GM12874 (cell line): Measurements from ENCODE around the gene SPOCK1.

Source experiments
- CTCF ChIP-seq: IDR thresholded peaks from 2 replicates; pipeline ENCODE4 v1.5.1; 2011; ENCODE audit warnings: low read depth, mild to moderate bottlenecking, control low read depth, low read length, moderate library complexity; ENCODE audit not compliant: insufficient read depth

SPOCK1 gene

GRCh38 chr5:137195483-137195882, 303.6 kb downstream of the SPOCK1 start:
- TF ChIP-seq CTCF, result no peak

GRCh38 chr5:137194300-137194699, 304.8 kb downstream of the SPOCK1 start:
- TF ChIP-seq CTCF, result no peak

DNA sequence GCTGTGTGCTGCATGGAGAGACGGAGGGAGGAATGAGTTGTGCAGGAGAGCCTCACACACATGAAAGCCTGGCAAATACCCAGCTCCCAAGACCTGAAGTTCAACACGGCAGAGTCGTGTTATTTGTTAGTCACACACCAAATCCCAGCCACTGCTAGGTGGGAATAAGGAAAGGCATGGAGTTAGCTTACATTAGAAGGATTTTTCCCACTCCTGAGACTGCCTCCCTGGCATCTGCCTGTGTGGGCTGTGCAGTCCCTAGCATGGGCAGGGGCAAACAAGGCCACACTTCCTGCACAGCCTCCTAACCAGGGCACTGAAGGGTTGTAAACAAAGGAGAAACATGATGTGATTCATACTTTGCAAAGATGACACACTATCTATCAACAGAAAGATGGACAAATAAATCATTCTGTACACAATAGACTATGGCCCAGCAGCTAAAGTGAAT, 306.8 kb downstream of the SPOCK1 start:
- TF ChIP-seq CTCF, result no peak

DNA sequence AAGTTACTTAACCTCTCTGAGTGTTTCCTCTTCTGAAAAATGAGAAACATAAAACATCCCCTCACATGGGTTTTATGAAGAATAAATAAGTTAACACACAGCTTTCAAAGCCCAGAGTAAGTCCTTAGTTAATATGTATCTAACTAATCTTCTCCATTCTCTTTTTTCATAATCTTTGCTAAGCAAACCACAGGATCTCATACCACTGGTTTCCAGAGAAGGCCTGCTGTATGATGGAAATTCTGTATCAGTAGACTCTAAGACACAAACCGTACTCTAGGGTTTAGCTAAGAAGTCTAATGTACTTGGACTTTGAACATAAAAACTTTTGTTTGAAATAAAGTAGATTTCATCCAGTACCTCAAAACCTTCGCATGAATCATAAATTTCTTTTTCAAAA, 307.9 kb downstream of the SPOCK1 start:
- no peak for TF ChIP-seq CTCF

GRCh38 chr5:137190441-137190840, 308.7 kb downstream of the SPOCK1 start:
- TF ChIP-seq CTCF, result no peak

DNA sequence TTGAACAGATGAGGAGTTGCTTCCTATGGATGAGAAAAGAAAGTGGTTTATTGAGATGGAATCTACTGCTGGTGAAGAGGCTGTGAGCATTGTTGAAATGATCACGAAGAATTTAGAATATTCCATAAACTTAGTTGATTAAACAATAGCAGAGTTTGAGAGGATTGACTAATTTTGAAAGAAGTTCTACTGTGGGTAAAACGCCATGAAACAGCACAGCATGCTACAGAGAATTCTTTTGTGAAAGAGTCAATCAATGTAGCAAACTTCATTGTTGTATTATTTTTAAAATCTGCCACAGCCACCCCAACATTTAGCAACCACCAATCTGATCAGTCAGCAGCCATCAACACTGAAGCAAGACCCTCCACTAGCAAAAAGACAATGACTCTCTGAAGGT, 309.1 kb downstream of the SPOCK1 start:
- TF ChIP-seq CTCF, result no peak

DNA sequence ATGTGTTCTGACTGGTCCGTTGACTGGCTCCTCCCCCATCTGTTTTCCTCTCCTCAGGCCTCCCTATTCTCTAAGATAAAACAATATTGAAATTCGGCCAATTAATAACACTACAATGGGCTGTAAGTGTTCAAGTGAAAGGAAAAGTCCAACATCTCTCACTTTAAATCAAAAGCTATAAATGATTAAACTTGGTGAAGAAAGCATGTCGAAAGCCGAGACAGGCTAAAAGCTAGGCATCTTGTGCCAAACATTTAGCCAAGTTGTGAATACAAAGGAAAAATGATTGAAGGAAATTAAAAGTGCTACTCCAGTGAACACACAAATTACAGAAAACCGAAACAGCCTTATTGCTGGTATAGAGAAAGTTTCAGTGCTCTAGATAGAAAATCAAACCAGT, 310.6 kb downstream of the SPOCK1 start:
- no peak for TF ChIP-seq CTCF
